Measurements from ENCODE around the gene CHTOP.
"Not testable (repeated sequence)": the region's sequence is repeated elsewhere in the genome, so short reads cannot be mapped to it uniquely, and the experiment has no call there.

The CHTOP gene

DNA sequence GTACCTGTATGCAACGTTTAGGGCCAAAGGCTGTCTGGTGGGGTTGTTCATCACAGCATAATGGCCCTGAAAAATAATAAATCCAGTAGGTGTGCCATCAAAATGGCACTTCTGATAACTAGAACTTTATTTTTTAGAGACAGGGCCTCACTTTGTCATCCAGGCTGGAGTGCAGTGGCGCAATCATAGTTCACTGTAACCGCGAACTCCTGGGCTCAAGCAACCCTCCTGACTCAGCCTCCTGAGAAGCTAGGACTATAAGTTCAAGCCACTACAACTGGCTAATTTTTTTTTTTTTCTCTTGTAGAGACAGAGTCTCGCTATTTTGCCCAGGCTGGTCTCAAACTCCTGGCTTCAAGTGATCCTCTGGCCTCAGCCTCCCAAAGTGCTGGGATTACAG, 29.3 kb downstream of the CHTOP start:
- no peak overlapping the region for H3K4me3 ChIP-seq (ENCODE audit: low read depth, low read length)
- peak; percentile 75 for DNase-seq (ENCODE audit: low read depth)
- TF ChIP-seq, protein P1, sequence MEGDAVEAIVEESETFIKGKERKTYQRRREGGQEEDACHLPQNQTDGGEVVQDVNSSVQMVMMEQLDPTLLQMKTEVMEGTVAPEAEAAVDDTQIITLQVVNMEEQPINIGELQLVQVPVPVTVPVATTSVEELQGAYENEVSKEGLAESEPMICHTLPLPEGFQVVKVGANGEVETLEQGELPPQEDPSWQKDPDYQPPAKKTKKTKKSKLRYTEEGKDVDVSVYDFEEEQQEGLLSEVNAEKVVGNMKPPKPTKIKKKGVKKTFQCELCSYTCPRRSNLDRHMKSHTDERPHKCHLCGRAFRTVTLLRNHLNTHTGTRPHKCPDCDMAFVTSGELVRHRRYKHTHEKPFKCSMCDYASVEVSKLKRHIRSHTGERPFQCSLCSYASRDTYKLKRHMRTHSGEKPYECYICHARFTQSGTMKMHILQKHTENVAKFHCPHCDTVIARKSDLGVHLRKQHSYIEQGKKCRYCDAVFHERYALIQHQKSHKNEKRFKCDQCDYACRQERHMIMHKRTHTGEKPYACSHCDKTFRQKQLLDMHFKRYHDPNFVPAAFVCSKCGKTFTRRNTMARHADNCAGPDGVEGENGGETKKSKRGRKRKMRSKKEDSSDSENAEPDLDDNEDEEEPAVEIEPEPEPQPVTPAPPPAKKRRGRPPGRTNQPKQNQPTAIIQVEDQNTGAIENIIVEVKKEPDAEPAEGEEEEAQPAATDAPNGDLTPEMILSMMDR (conservative IDR thresholded peaks at IDR 0.05; ENCODE audit: low read depth, low read length) = no peak

DNA sequence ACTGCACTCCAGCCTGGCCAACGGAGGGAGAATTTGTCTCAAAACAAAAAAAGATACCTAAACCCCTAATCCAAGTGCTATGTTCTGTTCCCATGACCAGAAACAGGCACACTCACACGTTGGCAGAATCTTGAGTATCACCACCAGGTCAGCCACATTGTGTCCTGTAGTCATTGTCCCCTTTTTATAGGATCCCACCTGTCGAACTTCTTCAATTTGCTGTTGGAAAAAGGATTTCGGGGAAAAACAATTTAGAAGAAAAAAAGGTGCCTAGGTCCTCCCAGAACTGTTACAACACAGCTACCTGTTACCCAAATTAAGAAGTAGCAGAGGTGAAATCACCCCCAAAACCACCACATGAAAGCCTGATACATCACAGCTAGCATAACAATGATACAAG, 33.6 kb downstream of the CHTOP start:
- no peak for DNase-seq (ENCODE audit: low read depth)
- TF ChIP-seq, protein P1 (conservative IDR thresholded peaks at IDR 0.05; ENCODE audit: low read depth, low read length) = no peak
- H3K4me3 ChIP-seq (ENCODE audit: low read depth, low read length) = no peak overlapping the region

DNA sequence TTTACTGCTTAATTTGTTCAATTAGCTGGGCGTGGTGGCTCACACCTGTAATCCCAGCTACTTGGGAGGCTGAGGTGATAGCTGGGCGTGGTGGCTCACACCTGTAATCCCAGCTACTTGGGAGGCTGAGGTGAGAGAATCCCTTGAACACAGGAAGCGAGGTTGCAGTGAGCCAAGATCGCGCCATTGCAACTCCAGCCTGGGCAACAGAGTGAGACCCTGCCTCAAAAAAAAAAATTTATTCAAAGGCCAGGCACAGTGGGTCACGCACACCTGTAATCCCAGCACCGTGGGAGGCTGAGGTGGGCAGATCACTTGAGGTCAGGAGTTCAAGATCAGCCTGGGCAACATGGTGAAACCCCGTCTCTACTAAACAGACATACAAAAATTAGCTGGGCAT, 34.8 kb downstream of the CHTOP start:
- DNase-seq (ENCODE audit: low read depth) = not testable (repeated sequence)

DNA sequence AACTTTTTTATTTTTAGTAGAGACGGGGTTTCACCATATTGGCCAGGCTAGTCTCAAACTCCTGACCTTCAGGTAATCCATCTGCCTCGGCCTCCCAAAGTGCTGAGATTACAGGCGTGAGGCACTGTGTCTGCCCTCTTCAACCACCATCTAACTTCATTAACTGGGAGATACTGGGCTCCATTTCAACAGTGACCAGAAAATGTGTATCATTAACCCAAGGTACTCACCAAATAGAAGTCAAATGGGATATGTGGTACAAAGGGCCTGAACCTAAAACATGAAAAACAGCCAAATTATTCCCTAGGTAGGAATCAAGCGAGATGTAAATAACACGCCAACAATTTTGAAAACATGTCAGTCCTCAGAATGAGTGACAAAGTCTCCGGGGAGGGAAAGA, 35.7 kb downstream of the CHTOP start:
- TF ChIP-seq, protein P1 (conservative IDR thresholded peaks at IDR 0.05; ENCODE audit: low read depth, low read length) = no peak
- peak overlapping the region; percentile 91 for H3K4me3 ChIP-seq (ENCODE audit: low read depth, low read length)
- DNase-seq (ENCODE audit: low read depth) = no peak

More for the DNA sequence above, 34.8 kb downstream of the CHTOP start:
- H3K4me3 ChIP-seq (ENCODE audit: low read depth, low read length) = not testable (repeated sequence)

DNA sequence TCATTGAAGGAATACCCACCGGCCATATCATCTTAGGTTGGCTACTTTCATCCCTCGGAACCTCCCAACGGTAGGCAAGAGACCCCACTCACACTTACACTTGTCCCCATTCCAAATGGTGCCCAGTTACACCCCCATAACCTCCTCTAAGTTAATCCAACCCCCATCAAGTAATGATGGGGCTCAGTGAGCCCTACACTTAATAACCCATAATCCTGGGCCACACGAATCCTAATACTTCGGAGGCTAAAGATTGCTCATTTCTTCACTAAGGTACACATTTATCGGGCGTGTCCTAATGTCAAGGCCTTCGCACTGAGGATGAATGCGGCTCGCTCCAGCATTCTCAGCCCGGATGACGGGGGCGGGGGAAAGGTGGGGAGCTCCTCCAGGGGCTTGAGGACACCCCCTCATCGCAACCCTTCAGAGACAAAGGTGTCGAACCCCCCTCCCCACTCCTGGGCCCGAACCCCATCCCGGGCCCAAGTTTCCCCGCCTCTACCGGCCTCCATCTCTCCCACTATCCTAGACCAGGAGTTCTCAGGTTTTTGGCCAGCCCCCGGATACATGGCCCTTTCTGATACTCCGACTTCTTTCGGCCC, 36.5 kb downstream of the CHTOP start:
- DNase-seq (ENCODE audit: low read depth) = no peak
- TF ChIP-seq, protein P1 (conservative IDR thresholded peaks at IDR 0.05; ENCODE audit: low read depth, low read length) = no peak
- peak overlapping the region; percentile 91 for H3K4me3 ChIP-seq (ENCODE audit: low read depth, low read length)

DNA sequence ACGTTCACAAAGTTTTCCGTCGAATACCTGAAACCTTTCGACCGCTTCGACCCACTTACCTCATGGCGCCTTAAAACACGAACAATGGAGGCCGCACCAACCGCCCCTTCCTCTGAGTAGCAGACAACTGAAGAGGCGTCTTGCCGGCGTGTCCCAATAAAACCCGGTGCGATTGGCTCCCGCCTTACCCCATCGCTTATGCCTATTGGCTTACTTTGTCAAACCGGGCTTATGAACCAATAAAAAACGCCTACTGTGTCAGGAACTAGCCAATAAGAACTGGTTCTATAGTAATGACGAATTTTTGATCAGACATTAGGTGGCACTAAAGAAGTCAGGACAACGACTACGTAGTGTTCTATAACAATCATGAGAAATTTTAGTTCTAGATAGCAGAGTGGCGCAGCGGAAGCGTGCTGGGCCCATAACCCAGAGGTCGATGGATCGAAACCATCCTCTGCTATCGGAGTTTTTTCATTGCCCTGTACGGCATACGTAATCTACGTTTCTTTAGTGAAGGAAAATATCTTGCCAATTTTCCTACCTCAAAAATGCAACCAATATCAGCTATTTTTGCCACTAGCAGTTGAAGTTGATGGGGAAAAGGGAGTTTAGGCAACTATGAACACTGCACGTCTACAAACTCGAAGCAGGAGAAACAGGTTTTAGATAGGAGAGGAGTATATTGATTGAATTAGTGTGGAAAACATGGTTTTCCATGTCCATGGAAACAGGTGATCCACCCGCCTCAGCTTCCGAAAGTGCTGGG, 37.2 kb downstream of the CHTOP start, which contains the start of gene ILF2:
Gene ILF2, minus strand, starts transcription at position 135 of the 769 bp plus-strand sequence. Its CDS starts 71 bp downstream, at position 64.
- peak within 1 kb of the TSS; percentile 91 for H3K4me3 ChIP-seq (ENCODE audit: low read depth, low read length)
- TF ChIP-seq, protein P1 (conservative IDR thresholded peaks at IDR 0.05; ENCODE audit: low read depth, low read length) = peak; percentile 16
- DNase-seq (ENCODE audit: low read depth) = peak; percentile 100

DNA sequence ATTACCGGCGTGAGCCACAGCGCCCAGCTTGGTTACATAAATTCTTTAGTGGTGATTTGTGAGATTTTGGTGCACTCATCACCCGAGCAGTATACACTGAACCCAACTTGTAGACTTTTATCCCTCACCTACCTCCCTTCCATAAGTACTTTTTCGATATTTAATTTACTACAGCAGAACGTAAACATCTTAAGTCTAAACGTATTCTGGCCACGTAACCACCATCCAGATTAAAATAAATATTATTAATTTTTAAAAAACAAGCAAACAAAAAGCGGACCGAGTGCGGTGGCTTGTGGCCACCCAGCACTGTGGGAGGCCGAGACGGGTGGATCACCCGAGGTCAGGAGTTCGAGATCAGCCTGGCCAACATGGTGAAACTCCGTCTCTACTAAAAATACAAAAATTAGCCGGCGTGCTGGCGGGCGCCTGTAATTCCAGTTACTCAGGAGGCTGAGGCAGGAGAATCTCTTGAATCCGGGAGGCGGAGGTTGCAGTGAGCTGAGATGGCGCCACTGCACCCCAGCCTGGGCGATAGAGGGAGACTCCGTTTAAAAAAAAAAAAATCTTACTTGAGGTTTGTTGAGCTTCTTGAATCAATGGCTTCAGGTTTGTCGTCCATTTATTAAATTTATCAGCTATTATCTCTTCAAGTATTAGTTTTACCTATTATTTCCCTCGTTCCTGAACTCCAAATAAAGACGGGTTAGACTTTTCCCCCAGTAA, 37.9 kb downstream of the CHTOP start:
- TF ChIP-seq, protein P1 (conservative IDR thresholded peaks at IDR 0.05; ENCODE audit: low read depth, low read length) = peak; percentile 7
- H3K4me3 ChIP-seq (ENCODE audit: low read depth, low read length) = peak overlapping the region; percentile 56
- not testable (repeated sequence) for DNase-seq (ENCODE audit: low read depth)
